MG63 (cell line): ENCODE measurements around the gene NAB2. TPM values are rescaled to one million over a fixed set of nuclear protein-coding genes. Genes with fewer than 3 reads are reported as not detected.

Experiments
- DNase-seq: peaks from one replicate; pipeline ENCODE4 v3.0.0-alpha.2; 2020
- H3K27me3 ChIP-seq: fragments of 250-450 bp; sonication (Bioruptor Pico); 2 replicates; pipeline ENCODE4 v1.5.1; 2020; ENCODE audit warnings: mild to moderate bottlenecking, moderate library complexity
- H3K36me3 ChIP-seq: fragments of 250-450 bp; sonication (Bioruptor Pico); 2 replicates; pipeline ENCODE4 v1.5.1; 2020; ENCODE audit warnings: mild to moderate bottlenecking, moderate library complexity
- H3K4me3 ChIP-seq: fragments of 250-450 bp; sonication (Bioruptor Pico); 2 replicates; pipeline ENCODE4 v1.5.1; 2020; ENCODE audit warnings: mild to moderate bottlenecking, moderate library complexity
- H3K9me3 ChIP-seq: fragments of 250-450 bp; sonication (Bioruptor Pico); 2 replicates; pipeline ENCODE4 v1.5.1; 2020; ENCODE audit warnings: mild to moderate bottlenecking, moderate library complexity
- total RNA-seq: library from RNA; depleted of rRNA; stranded (reverse); fragments of >200 nt; shearing (Covaris generic); gene quantifications from 2 replicates; pipeline ENCODE4 v1.2.3, GENCODE V29; 2014; ENCODE audit warnings: low replicate concordance; rRNA removed

NAB2 gene
- total RNA-seq, 1 experiment from 2014 or later = 45.1 TPM

- no peak for DNase-seq
- Histone ChIP-seq H3K36me3 (peaks cover 49% of the 10 kb centered on the region), H3K27me3 (no peaks in the 10 kb centered on the region), H3K4me3 (no peak overlapping the region), H3K9me3 (no peaks in the 10 kb centered on the region)
Measured at GRCh38 chr12:57133916-57134315, 45.0 kb downstream of the NAB2 start.

GRCh38 chr12:57134949-57135348, 46.0 kb downstream of the NAB2 start:
- H3K36me3 ChIP-seq = peaks cover 58% of the 10 kb centered on the region
- H3K27me3 ChIP-seq = no peaks in the 10 kb centered on the region
- no peak for DNase-seq
- no peaks in the 10 kb centered on the region for H3K9me3 ChIP-seq
- H3K4me3 ChIP-seq = no peak overlapping the region

- DNase-seq = peak; percentile 78
- H3K4me3 ChIP-seq = peak overlapping the region; percentile 16; the same call in 1 of the 2 replicates
Measured at GRCh38 chr12:57135527-57136326, 46.8 kb downstream of the NAB2 start.

GRCh38 chr12:57138526-57139272, 49.8 kb downstream of the NAB2 start:
- no peaks in the 10 kb centered on the region for H3K9me3 ChIP-seq
- H3K27me3 ChIP-seq = no peaks in the 10 kb centered on the region
- DNase-seq = peak; percentile 34
- H3K4me3 ChIP-seq = no peak overlapping the region
- H3K36me3 ChIP-seq = peaks cover 73% of the 10 kb centered on the region

More at GRCh38 chr12:57135527-57136326, 46.8 kb downstream of the NAB2 start:
- Histone ChIP-seq H3K27me3 (no peaks in the 10 kb centered on the region), H3K9me3 (no peaks in the 10 kb centered on the region), H3K36me3 (peaks cover 64% of the 10 kb centered on the region)

- H3K36me3 ChIP-seq = peaks cover 80% of the 10 kb centered on the region
- no peak overlapping the region for H3K4me3 ChIP-seq
- no peaks in the 10 kb centered on the region for H3K9me3 ChIP-seq
- DNase-seq = no peak
- no peaks in the 10 kb centered on the region for H3K27me3 ChIP-seq
Measured at GRCh38 chr12:57139796-57140649, 51.1 kb downstream of the NAB2 start.

- no peak overlapping the region for H3K4me3 ChIP-seq
- no peaks in the 10 kb centered on the region for H3K9me3 ChIP-seq
- peaks cover 83% of the 10 kb centered on the region for H3K36me3 ChIP-seq
- DNase-seq = no peak
- H3K27me3 ChIP-seq = no peaks in the 10 kb centered on the region
Measured at GRCh38 chr12:57141249-57141648, 52.3 kb downstream of the NAB2 start.

- peaks cover 82% of the 10 kb centered on the region for H3K36me3 ChIP-seq
Measured at GRCh38 chr12:57142121-57142520, 53.2 kb downstream of the NAB2 start.

GRCh38 chr12:57142727-57143126, 53.8 kb downstream of the NAB2 start:
- H3K36me3 ChIP-seq = peaks cover 78% of the 10 kb centered on the region

More at GRCh38 chr12:57142121-57142520, 53.2 kb downstream of the NAB2 start:
- Histone ChIP-seq H3K9me3 (no peaks in the 10 kb centered on the region), H3K27me3 (no peaks in the 10 kb centered on the region), H3K4me3 (no peak overlapping the region)
- no peak for DNase-seq

GRCh38 chr12:57143454-57143853, 54.5 kb downstream of the NAB2 start:
- peaks cover 82% of the 10 kb centered on the region for H3K36me3 ChIP-seq
- no peak overlapping the region for H3K4me3 ChIP-seq
- H3K27me3 ChIP-seq = no peaks in the 10 kb centered on the region
- DNase-seq = no peak
- no peaks in the 10 kb centered on the region for H3K9me3 ChIP-seq

More at GRCh38 chr12:57142727-57143126, 53.8 kb downstream of the NAB2 start:
- DNase-seq = no peak
- Histone ChIP-seq H3K4me3 (no peak overlapping the region), H3K9me3 (no peaks in the 10 kb centered on the region), H3K27me3 (no peaks in the 10 kb centered on the region)

Other genes starting within 250 kb of the NAB2 start
- gene SDR9C7, start 154.7 kb upstream of the NAB2 start, total RNA-seq = not detected in 2 replicates
- gene RDH16, start 131.5 kb upstream of the NAB2 start, total RNA-seq = not detected in 2 replicates
- gene ZBTB39, start 82.6 kb upstream of the NAB2 start, total RNA-seq = 3.1 and 3.3 TPM in 2 replicates
- 0.36 TPM in 1 of 2 replicates, not detected in the other for gene TAC3, start 72.6 kb upstream of the NAB2 start, total RNA-seq
- gene MYO1A, start 39.0 kb upstream of the NAB2 start, total RNA-seq = not detected in 2 replicates
- gene NEMP1, start 10.3 kb upstream of the NAB2 start, total RNA-seq = 14.6 and 14.9 TPM in 2 replicates
- 53.6 and 59.7 TPM in 2 replicates for gene STAT6, start 22.2 kb downstream of the NAB2 start, total RNA-seq
- 29.1 and 39.0 TPM in 2 replicates for gene LRP1, start 39.4 kb downstream of the NAB2 start, total RNA-seq
- gene LRP1-AS, start 58.5 kb downstream of the NAB2 start, total RNA-seq = not detected in 2 replicates
- gene NXPH4, start 127.7 kb downstream of the NAB2 start, total RNA-seq = 1.2 TPM in 1 of 2 replicates, not detected in the other
- gene SHMT2, start 140.6 kb downstream of the NAB2 start, total RNA-seq = 232 and 343 TPM in 2 replicates
- 0.86 TPM in 1 of 2 replicates, not detected in the other for gene STAC3, start 162.1 kb downstream of the NAB2 start, total RNA-seq